ENCODE data around the gene NF2. TPM values are rescaled to one million over a fixed set of nuclear protein-coding genes. Genes with fewer than 3 reads are reported as not detected.

NF2 gene
- total RNA-seq, 1 experiment from 2014 or later = 190 TPM

DNA sequence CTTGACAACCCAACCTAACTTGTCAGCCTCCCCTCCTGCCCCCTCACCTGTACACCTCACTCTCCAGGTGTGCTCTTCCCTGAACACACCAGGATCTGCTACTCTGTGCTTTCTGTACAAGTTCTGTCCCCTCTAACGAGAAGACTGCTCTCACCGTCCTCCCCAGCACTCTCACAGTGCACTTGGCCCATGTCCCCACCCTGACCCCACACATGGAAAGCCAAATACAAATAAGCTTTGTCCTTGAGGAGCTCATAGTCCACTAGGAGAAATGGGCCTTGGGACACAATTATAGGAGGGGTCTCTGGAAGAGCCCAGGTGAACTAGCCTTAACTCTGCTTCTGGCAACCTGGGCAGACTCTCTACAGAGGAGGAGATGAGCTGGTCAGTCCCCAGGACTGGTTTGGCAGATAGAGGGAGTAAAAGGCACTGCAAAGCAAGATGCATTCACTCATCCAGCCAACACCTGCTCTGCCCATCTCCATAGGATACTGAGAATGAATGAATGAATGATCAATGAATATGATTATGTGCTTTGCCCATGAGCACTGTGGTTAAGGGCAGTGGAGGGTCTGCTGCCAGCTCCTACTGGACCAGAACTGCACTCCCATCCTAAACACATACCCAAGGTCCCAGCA lies 32.4 kb upstream of the NF2 start:
- no peaks in the 10 kb centered on the region for H3K4me1 ChIP-seq (ENCODE audit: control insufficient read depth, insufficient read depth, low read length)
- H3K4me3 ChIP-seq (ENCODE audit: low read depth in 2 of 2, low read length in 2 of 2) = no peak overlapping the region
- TF ChIP-seq SIN3A (IDR thresholded peaks at IDR 0.05; ENCODE audit: borderline replicate concordance, insufficient read depth, low read depth, low read length) (no peak), TCF7L2 (IDR thresholded peaks at IDR 0.05; ENCODE audit: low read depth, low read length) (no peak), POLR2AphosphoS5 (IDR thresholded peaks at IDR 0.05; ENCODE audit: low read depth, low read length) (no peak)
- TF ChIP-seq, protein P1, sequence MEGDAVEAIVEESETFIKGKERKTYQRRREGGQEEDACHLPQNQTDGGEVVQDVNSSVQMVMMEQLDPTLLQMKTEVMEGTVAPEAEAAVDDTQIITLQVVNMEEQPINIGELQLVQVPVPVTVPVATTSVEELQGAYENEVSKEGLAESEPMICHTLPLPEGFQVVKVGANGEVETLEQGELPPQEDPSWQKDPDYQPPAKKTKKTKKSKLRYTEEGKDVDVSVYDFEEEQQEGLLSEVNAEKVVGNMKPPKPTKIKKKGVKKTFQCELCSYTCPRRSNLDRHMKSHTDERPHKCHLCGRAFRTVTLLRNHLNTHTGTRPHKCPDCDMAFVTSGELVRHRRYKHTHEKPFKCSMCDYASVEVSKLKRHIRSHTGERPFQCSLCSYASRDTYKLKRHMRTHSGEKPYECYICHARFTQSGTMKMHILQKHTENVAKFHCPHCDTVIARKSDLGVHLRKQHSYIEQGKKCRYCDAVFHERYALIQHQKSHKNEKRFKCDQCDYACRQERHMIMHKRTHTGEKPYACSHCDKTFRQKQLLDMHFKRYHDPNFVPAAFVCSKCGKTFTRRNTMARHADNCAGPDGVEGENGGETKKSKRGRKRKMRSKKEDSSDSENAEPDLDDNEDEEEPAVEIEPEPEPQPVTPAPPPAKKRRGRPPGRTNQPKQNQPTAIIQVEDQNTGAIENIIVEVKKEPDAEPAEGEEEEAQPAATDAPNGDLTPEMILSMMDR (IDR thresholded peaks at IDR 0.05) = no peak
- in situ Hi-C loops (cut with HindIII; ENCODE audit: low pct_unique_long_range_greater_than_20kb, low sequenced_read_pairs) = no loop called here
- intact Hi-C loops (cut with micrococcal nuclease; ENCODE audit: unreplicated experiment) = no loop called here
- ChIA-PET CTCF (no interaction called here), POLR2A (interaction anchor here (0.5 kb wide), 1 partner anchor 17 kb away, joined by 5 read pairs; no protein-coding TSS in a partner anchor)
- BruUV-seq (replicated peaks) = no TSS peak
- H3K27ac ChIP-seq (ENCODE audit: low read length) = no peak overlapping the region
- no peak for DNase-seq (ENCODE audit: low read depth, low spot score)
- H3K27me3 ChIP-seq (ENCODE audit: control insufficient read depth, insufficient read depth, low read length) = no peaks in the 10 kb centered on the region
- no peaks in the 10 kb centered on the region for H3K9me3 ChIP-seq (ENCODE audit: control insufficient read depth, insufficient read depth, low read depth, low read length)
- ATAC-seq = no peak
- no peaks in the 10 kb centered on the region for H3K36me3 ChIP-seq (ENCODE audit: control insufficient read depth, insufficient read depth, low read length)

DNA sequence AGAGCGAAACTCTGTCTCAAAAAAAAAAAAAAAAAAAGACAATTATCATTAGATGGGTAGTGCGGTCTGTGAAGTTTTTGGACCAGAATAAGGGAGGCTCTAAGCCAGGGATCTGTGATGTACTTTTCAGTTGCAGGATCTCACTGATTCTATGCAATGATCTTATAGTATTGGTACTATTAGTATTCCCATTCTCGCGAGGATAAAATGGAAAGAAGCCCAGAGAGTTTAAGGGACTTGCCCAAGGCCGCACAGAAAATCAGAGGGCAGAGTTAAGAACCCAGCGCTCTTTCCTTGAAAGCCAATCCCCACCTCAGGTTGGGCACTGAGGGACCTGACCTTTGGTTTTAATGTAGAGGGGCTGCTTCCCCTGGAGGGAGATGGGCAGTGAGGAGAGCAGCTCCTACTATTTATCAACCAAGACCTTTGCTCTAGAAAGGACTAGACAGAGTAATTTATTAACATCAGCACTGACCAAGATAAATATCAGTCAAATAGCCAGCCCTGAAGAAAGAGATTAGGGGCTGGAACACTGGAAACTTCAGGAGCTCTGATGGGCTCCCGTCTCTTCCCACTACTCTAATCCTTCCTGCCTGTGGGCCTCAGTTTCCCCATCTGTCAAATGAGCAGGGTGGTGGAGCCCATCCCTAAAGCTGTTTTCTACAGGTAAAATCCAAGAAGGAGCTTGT lies 28.5 kb upstream of the NF2 start:
- intact Hi-C loops (cut with micrococcal nuclease; ENCODE audit: unreplicated experiment) (no loop called here), in situ Hi-C loops (cut with HindIII; ENCODE audit: low pct_unique_long_range_greater_than_20kb, low sequenced_read_pairs) (no loop called here)

DNA sequence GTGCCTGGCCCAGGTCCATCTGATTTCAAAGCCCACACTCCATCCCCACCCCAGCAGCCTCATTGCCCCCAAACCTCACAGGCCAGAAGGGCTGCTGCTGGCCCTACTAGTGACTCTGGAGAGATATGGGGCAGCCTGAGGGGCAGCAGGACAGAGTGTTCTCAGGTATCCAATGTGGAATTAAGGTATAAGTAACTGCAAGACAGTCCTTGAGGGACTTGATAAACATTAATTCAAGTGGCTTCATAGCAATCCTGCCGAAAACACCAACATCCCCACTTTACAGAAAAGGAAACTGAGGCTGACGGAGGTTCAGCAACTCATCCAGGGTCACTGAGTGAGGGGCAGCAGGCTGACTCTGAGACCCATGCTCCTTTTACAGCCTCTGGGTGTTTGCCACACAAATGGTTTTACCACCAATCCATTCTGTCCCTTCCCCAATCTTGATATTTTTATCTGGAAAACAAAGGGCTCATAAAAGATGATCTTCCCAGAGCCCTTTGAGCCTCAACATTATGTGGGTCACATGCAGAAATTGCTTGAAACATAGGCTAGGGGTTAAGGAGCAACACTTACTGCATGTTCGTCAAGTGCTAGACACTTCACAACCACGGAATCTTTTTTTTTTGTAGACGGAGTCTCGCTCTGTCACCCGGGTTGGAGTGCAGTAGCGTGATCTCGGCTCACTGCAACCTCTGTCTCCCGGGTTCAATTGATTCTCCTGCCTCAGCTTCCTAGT lies 24.8 kb upstream of the NF2 start:
- CTCF ChIA-PET = interaction anchor here (0.6 kb wide), 1 partner anchor 44 kb away, joined by 6 read pairs; no protein-coding TSS in a partner anchor

More for the DNA sequence above, 28.5 kb upstream of the NF2 start:
- Histone ChIP-seq H3K4me1 (ENCODE audit: control insufficient read depth, insufficient read depth, low read length) (no peaks in the 10 kb centered on the region; the same call in 1 of the 2 replicates), H3K27me3 (ENCODE audit: control insufficient read depth, insufficient read depth, low read length) (no peaks in the 10 kb centered on the region), H3K36me3 (ENCODE audit: control insufficient read depth, insufficient read depth, low read length) (no peaks in the 10 kb centered on the region), H3K9me3 (ENCODE audit: control insufficient read depth, insufficient read depth, low read depth, low read length) (no peaks in the 10 kb centered on the region), H3K4me3 (ENCODE audit: low read depth in 2 of 2, low read length in 2 of 2) (no peak overlapping the region), H3K27ac (ENCODE audit: low read length) (no peak overlapping the region)
- BruUV-seq (replicated peaks) = TSS peak; percentile 61
- no peak for ATAC-seq
- no peak for DNase-seq (ENCODE audit: low read depth, low spot score)
- ChIA-PET POLR2A (no interaction called here), CTCF (no interaction called here)
- TF ChIP-seq TCF7L2 (IDR thresholded peaks at IDR 0.05; ENCODE audit: low read depth, low read length) = no peak

More for the DNA sequence above, 24.8 kb upstream of the NF2 start:
- H3K27me3 ChIP-seq (ENCODE audit: control insufficient read depth, insufficient read depth, low read length) = no peaks in the 10 kb centered on the region
- H3K36me3 ChIP-seq (ENCODE audit: control insufficient read depth, insufficient read depth, low read length) = no peaks in the 10 kb centered on the region; the same call in 1 of the 2 replicates
- TF ChIP-seq SIN3A (IDR thresholded peaks at IDR 0.05; ENCODE audit: borderline replicate concordance, insufficient read depth, low read depth, low read length) = no peak
- TF ChIP-seq TCF7L2 (IDR thresholded peaks at IDR 0.05; ENCODE audit: low read depth, low read length) = no peak
- no peak for TF ChIP-seq POLR2AphosphoS5 (IDR thresholded peaks at IDR 0.05; ENCODE audit: low read depth, low read length)
- TF ChIP-seq, protein P1 (IDR thresholded peaks at IDR 0.05) = no peak
- TF ChIP-seq, protein P2, sequence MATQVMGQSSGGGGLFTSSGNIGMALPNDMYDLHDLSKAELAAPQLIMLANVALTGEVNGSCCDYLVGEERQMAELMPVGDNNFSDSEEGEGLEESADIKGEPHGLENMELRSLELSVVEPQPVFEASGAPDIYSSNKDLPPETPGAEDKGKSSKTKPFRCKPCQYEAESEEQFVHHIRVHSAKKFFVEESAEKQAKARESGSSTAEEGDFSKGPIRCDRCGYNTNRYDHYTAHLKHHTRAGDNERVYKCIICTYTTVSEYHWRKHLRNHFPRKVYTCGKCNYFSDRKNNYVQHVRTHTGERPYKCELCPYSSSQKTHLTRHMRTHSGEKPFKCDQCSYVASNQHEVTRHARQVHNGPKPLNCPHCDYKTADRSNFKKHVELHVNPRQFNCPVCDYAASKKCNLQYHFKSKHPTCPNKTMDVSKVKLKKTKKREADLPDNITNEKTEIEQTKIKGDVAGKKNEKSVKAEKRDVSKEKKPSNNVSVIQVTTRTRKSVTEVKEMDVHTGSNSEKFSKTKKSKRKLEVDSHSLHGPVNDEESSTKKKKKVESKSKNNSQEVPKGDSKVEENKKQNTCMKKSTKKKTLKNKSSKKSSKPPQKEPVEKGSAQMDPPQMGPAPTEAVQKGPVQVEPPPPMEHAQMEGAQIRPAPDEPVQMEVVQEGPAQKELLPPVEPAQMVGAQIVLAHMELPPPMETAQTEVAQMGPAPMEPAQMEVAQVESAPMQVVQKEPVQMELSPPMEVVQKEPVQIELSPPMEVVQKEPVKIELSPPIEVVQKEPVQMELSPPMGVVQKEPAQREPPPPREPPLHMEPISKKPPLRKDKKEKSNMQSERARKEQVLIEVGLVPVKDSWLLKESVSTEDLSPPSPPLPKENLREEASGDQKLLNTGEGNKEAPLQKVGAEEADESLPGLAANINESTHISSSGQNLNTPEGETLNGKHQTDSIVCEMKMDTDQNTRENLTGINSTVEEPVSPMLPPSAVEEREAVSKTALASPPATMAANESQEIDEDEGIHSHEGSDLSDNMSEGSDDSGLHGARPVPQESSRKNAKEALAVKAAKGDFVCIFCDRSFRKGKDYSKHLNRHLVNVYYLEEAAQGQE (IDR thresholded peaks at IDR 0.05; ENCODE audit: insufficient read depth in 1 of 2, low read depth in 2 of 2, low read length in 1 of 2) = no peak
- H3K4me1 ChIP-seq (ENCODE audit: control insufficient read depth, insufficient read depth, low read length) = peaks cover 3% of the 10 kb centered on the region; the same call in 1 of the 2 replicates
- POLR2A ChIA-PET = interaction anchor here (0.6 to 0.7 kb wide), 2 partner anchors 21 to 26 kb away, joined by 6 to 8 read pairs; no protein-coding TSS in a partner anchor
- no peak overlapping the region for H3K4me3 ChIP-seq (ENCODE audit: low read depth in 2 of 2, low read length in 2 of 2)
- ATAC-seq (no peak), DNase-seq (ENCODE audit: low read depth, low spot score) (no peak)
- no peak overlapping the region for H3K27ac ChIP-seq (ENCODE audit: low read length)
- H3K9me3 ChIP-seq (ENCODE audit: control insufficient read depth, insufficient read depth, low read depth, low read length) = no peaks in the 10 kb centered on the region
- in situ Hi-C loops (cut with HindIII; ENCODE audit: low pct_unique_long_range_greater_than_20kb, low sequenced_read_pairs) (no loop called here), intact Hi-C loops (cut with micrococcal nuclease; ENCODE audit: unreplicated experiment) (no loop called here)
- no TSS peak for BruUV-seq (replicated peaks)
